ENCODE data around the gene METTL21C. TPM values are rescaled to one million over a fixed set of nuclear protein-coding genes. Genes with fewer than 3 reads are reported as not detected.

METTL21C gene
- total and polyA plus RNA-seq, 3 donors from 2014 or later: 0.25 to 1.8 TPM; not detected in 1

DNA sequence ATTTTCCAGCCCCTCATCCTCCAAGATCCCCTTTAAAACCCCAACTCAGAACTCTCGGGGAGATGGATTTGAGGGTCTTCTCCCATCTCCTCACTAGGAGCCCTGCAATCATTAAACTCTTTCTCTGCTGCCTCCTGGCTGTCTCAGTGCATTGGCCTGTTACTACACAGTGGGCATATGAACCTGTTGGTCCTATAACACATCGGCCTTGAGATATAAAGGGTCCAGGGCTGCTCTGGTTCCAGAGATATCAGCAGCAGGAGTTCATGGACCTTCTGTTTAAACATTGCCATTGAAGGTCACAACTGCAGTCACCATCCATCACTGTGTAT lies 3.8 kb upstream of the METTL21C start:
- no peaks in the 10 kb centered on the region for H3K4me1 ChIP-seq
- intact Hi-C loops (cut with DNase I; ENCODE audit: low total_unique reads): no loop called here
- no peaks in the 10 kb centered on the region for H3K9me3 ChIP-seq
- 67 to 100% methylated on average over 1 to 2 of the region's 2 CpGs for WGBS, 2 donors
- no peaks in the 10 kb centered on the region for H3K36me3 ChIP-seq (ENCODE audit: low read depth, missing control alignments)
- H3K27me3 ChIP-seq: no peaks in the 10 kb centered on the region
- no peak overlapping the region for H3K4me3 ChIP-seq
- TF ChIP-seq, protein P1, sequence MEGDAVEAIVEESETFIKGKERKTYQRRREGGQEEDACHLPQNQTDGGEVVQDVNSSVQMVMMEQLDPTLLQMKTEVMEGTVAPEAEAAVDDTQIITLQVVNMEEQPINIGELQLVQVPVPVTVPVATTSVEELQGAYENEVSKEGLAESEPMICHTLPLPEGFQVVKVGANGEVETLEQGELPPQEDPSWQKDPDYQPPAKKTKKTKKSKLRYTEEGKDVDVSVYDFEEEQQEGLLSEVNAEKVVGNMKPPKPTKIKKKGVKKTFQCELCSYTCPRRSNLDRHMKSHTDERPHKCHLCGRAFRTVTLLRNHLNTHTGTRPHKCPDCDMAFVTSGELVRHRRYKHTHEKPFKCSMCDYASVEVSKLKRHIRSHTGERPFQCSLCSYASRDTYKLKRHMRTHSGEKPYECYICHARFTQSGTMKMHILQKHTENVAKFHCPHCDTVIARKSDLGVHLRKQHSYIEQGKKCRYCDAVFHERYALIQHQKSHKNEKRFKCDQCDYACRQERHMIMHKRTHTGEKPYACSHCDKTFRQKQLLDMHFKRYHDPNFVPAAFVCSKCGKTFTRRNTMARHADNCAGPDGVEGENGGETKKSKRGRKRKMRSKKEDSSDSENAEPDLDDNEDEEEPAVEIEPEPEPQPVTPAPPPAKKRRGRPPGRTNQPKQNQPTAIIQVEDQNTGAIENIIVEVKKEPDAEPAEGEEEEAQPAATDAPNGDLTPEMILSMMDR (IDR thresholded peaks at IDR 0.05): no peak
- no peak for TF ChIP-seq POLR2A (IDR thresholded peaks at IDR 0.05)
- DNase-seq: no peak
- H3K27ac ChIP-seq: no peak overlapping the region

DNA sequence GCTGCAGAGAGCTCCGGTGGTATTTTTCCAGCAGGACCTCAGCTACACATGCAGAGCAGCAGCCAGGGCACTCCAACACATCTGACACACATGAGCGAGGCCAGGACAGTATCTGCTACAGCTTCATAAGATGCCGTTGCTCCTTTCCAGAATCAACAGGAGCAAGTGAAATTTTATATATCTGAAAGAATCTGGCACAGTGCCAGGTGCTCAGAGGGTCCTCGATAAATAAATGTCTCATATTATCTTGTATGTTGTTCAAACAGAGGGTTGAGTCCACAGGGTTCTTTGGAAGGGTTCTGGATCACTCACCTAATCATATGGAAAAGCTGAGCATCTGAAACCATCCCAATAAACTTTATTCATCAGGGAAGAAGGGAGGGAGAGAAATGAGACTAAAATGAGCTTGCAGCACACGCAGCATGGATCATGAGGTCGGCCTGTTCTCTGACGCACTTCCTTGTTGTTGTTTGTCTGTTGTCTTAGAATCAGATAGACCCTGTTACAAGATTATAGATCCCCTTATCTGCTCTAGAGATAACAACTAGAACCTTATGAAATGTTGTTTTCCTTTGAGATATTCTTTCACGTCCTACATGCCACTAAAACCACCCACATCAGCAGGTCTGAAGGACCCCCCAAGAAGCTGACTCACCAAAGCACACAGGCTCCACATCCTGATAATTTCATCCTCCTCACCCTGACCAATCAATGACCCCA lies 3.2 kb upstream of the METTL21C start:
- Histone ChIP-seq H3K27ac (no peak overlapping the region), H3K4me3 (no peak overlapping the region), H3K36me3 (ENCODE audit: low read depth, missing control alignments) (no peaks in the 10 kb centered on the region), H3K27me3 (no peaks in the 10 kb centered on the region), H3K9me3 (no peaks in the 10 kb centered on the region), H3K4me1 (no peaks in the 10 kb centered on the region)
- TF ChIP-seq, protein P1 (IDR thresholded peaks at IDR 0.05): no peak
- TF ChIP-seq POLR2A (IDR thresholded peaks at IDR 0.05): no peak
- 82 to 91% methylated on average over 8 of the region's 8 CpGs for WGBS, 2 donors
- no peak for DNase-seq
- intact Hi-C loops (cut with DNase I; ENCODE audit: low total_unique reads): no loop called here

DNA sequence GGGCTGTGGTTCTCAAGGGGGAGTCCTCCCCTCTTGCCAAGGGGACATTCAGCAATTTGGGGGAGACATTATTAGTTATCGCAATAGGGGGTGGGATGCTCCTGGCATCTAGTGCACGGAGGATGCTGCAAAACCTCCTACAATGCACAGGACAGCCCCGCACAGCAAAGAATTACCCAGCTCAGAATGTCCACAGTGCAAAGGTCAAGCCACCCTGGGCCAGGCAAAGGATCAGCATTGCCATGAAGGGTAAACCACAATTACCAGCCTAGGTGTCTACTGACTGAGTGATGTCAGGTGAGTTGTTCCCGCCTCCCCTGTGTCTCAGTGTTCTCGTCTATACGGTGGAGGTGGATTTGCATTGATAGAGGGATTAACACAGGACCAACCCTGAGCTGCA lies 2.4 kb upstream of the METTL21C start:
- intact Hi-C loops (cut with DNase I; ENCODE audit: low total_unique reads): no loop called here
- no peaks in the 10 kb centered on the region for H3K4me1 ChIP-seq

DNA sequence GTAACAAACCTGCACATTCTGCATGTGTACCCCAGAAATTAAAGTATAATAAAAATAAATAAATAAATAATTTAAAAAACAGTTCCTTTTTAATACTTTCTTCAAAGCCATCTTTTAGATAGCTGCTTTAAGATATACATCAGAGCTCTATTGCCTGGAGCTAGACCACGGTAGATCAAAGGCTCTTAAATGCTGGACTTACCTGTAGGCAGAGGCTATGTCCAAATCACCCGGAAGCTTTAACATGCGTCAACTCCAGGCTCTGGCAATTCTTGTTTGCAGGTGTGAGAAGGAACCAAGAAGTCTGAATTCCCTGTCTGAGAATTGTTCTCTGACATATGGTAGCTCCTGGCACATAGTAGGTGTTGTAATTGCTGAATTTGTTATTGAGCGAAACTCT lies 1.6 kb upstream of the METTL21C start:
- WGBS, 2 donors: 91 to 93% methylated on average over 4 of the region's 4 CpGs
- DNase-seq: no peak
- Histone ChIP-seq H3K9me3 (no peaks in the 10 kb centered on the region), H3K27ac (no peak overlapping the region), H3K27me3 (no peaks in the 10 kb centered on the region), H3K4me3 (no peak overlapping the region), H3K36me3 (ENCODE audit: low read depth, missing control alignments) (no peaks in the 10 kb centered on the region), H3K4me1 (no peaks in the 10 kb centered on the region)
- TF ChIP-seq POLR2A (IDR thresholded peaks at IDR 0.05): no peak
- TF ChIP-seq, protein P1 (IDR thresholded peaks at IDR 0.05): no peak
- intact Hi-C loops (cut with DNase I; ENCODE audit: low total_unique reads): no loop called here

More for the DNA sequence above, 2.4 kb upstream of the METTL21C start:
- H3K36me3 ChIP-seq (ENCODE audit: low read depth, missing control alignments): no peaks in the 10 kb centered on the region
- no peaks in the 10 kb centered on the region for H3K9me3 ChIP-seq
- no peak overlapping the region for H3K4me3 ChIP-seq
- H3K27me3 ChIP-seq: no peaks in the 10 kb centered on the region
- no peak for TF ChIP-seq POLR2A (IDR thresholded peaks at IDR 0.05)
- TF ChIP-seq, protein P1 (IDR thresholded peaks at IDR 0.05): no peak
- DNase-seq: no peak
- no peak overlapping the region for H3K27ac ChIP-seq
- 85 to 89% methylated on average over 6 of the region's 6 CpGs for WGBS, 2 donors

DNA sequence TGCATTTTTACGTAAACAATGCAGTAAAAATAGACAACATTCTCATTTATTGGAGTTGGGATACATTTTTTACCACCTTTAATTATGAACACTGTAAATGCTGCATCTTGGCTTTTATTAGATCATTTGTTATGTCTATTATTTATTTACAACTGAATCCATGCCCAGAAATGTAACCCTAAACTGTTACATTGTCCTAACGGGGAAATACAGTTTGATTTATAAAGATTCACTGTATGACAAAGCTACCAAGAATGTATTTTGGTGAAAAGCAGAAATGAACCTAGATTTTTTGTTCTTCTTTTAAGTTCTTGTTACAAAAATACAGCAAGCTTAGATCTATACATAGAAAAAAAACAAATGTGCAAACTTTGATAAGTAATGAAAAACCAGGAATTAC lies 1.1 kb downstream of the METTL21C start:
- no peaks in the 10 kb centered on the region for H3K4me1 ChIP-seq
- H3K27ac ChIP-seq: no peak overlapping the region
- intact Hi-C loops (cut with DNase I; ENCODE audit: low total_unique reads): no loop called here
- H3K9me3 ChIP-seq: no peaks in the 10 kb centered on the region
- no peak for DNase-seq
- no peak for TF ChIP-seq POLR2A (IDR thresholded peaks at IDR 0.05)
- TF ChIP-seq, protein P1 (IDR thresholded peaks at IDR 0.05): no peak
- no peak overlapping the region for H3K4me3 ChIP-seq
- H3K36me3 ChIP-seq (ENCODE audit: low read depth, missing control alignments): no peaks in the 10 kb centered on the region
- 42 to 72% methylated on average over 2 of the region's 2 CpGs for WGBS, 2 donors
- H3K27me3 ChIP-seq: no peaks in the 10 kb centered on the region
